ENCODE data around the gene EPHA3. TPM values are rescaled to one million over a fixed set of nuclear protein-coding genes. Genes with fewer than 3 reads are reported as not detected.

Gene EPHA3
- total RNA-seq, 4 donors from 2014 or later = 13.1 to 25.8 (median 21.2) TPM

DNA sequence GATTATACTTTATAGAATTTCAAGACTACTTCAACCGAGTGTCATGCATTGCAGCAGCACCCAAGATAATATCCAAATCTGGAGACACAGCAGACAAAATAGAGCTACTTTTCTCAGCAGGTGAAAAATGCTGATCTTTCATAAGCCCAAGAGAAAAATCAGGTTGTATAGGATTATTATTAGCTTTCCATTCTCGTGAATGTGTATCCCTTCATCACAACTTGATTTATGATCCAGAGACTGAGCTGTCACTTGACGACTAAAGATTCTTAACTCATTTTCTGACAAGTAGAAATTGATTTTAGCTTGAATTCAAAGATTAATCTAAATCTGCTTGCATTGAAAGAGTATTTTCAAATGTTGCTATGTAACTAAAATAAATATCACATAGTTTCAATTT lies 32.4 kb downstream of the EPHA3 start:
- Histone ChIP-seq H3K36me3 (no peaks in the 10 kb centered on the region), H3K9me3 (no peaks in the 10 kb centered on the region), H3K4me1 (peaks cover 0 to 10% (median 4%) of the 10 kb centered on the region in 4 donors), H3K27me3 (no peaks in the 10 kb centered on the region), H3K27ac (replicated peaks in 1 of 4) (no peak overlapping the region), H3K4me3 (no peak overlapping the region)
- intact Hi-C loops (cut with DNase I) = no loop called here
- no peak for DNase-seq (ENCODE audit: extremely low spot score)
- 49% methylated on average over 3 of the region's 3 CpGs for WGBS
- TF ChIP-seq POLR2A (IDR thresholded peaks at IDR 0.05; ENCODE audit: low read depth) = no peak
- TF ChIP-seq, protein P1, sequence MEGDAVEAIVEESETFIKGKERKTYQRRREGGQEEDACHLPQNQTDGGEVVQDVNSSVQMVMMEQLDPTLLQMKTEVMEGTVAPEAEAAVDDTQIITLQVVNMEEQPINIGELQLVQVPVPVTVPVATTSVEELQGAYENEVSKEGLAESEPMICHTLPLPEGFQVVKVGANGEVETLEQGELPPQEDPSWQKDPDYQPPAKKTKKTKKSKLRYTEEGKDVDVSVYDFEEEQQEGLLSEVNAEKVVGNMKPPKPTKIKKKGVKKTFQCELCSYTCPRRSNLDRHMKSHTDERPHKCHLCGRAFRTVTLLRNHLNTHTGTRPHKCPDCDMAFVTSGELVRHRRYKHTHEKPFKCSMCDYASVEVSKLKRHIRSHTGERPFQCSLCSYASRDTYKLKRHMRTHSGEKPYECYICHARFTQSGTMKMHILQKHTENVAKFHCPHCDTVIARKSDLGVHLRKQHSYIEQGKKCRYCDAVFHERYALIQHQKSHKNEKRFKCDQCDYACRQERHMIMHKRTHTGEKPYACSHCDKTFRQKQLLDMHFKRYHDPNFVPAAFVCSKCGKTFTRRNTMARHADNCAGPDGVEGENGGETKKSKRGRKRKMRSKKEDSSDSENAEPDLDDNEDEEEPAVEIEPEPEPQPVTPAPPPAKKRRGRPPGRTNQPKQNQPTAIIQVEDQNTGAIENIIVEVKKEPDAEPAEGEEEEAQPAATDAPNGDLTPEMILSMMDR (IDR thresholded peaks at IDR 0.05) = no peak
- TF ChIP-seq POLR2AphosphoS5 (IDR thresholded peaks at IDR 0.05) = no peak
- TF ChIP-seq EP300 (IDR thresholded peaks at IDR 0.05) = no peak

DNA sequence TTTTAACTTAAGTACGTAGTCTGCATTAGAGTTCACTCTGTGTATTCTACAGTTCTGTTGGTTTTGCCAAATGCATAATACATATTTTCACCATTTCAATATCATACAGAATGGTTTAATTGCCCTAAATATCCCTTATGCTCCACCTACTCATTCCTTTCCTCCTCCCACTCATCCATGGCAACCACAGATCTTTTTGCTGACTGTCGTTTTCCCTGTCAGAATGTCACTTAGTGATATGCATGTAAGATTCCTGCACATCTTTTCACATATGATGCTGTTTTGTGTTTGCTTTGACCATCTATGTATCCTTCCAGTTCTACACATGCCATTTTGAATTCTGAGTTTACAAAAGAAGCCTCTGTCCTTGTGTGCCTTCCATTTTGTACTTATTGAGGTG lies 36.7 kb downstream of the EPHA3 start:
- H3K27me3 ChIP-seq = no peaks in the 10 kb centered on the region
- H3K4me1 ChIP-seq = peaks cover 0 to 13% (median 9%) of the 10 kb centered on the region in 4 donors
- no peak for DNase-seq (ENCODE audit: extremely low spot score)
- H3K4me3 ChIP-seq = no peak overlapping the region
- TF ChIP-seq POLR2A (IDR thresholded peaks at IDR 0.05; ENCODE audit: low read depth) = no peak
- TF ChIP-seq POLR2AphosphoS5 (IDR thresholded peaks at IDR 0.05) = no peak
- no peak for TF ChIP-seq EP300 (IDR thresholded peaks at IDR 0.05)
- TF ChIP-seq, protein P1 (IDR thresholded peaks at IDR 0.05) = no peak
- no peak overlapping the region for H3K27ac ChIP-seq (replicated peaks in 1 of 4)
- no peaks in the 10 kb centered on the region for H3K36me3 ChIP-seq
- 68% methylated on average over 2 of the region's 2 CpGs for WGBS
- H3K9me3 ChIP-seq = no peaks in the 10 kb centered on the region
- intact Hi-C loops (cut with DNase I) = no loop called here

DNA sequence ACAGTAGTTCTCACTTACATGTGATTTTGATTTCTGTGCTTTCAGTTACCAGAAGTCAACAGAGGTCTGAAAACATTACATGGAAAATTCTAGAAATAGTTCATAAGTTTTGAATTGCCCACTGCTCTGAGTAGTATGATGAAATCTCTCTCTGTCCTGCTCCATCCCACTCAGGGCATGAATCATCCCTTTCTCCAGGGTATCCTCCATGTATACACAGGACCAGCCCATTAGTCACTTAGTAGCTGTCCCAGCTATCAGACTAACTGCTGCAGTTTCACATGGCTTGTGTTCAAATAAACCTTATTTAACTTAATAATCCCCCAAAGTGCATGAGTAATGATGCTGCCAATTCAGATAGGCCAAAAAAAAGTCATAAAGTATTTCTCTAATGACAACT lies 38.6 kb downstream of the EPHA3 start:
- no peaks in the 10 kb centered on the region for H3K9me3 ChIP-seq
- TF ChIP-seq POLR2AphosphoS5 (IDR thresholded peaks at IDR 0.05) (no peak), POLR2A (IDR thresholded peaks at IDR 0.05; ENCODE audit: low read depth) (no peak), EP300 (IDR thresholded peaks at IDR 0.05) (no peak)
- TF ChIP-seq, protein P1 (IDR thresholded peaks at IDR 0.05) = no peak
- no peaks in the 10 kb centered on the region for H3K27me3 ChIP-seq
- peaks cover 0 to 13% (median 9%) of the 10 kb centered on the region in 4 donors for H3K4me1 ChIP-seq
- no peak for DNase-seq (ENCODE audit: extremely low spot score)
- intact Hi-C loops (cut with DNase I) = no loop called here
- no peak overlapping the region for H3K27ac ChIP-seq (replicated peaks in 1 of 4)
- no peaks in the 10 kb centered on the region for H3K36me3 ChIP-seq
- H3K4me3 ChIP-seq = no peak overlapping the region

DNA sequence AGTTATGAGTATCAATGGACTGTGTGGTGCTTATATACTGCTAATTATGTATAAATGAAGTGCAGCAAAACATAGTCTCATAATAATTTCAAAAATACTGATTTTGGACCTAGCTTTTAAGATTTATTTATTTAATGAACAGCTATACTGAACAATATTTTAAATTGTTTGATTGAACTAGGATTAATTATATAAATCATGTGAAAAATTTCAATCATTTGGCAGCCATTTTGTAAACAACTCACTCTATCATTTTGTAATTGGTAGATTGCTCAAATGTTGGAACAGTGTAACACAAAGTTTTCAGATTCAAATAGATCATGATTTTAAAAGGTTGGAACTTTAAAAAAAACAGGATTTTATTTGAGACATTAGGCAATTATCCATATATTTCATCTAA lies 47.0 kb downstream of the EPHA3 start:
- DNase-seq (ENCODE audit: extremely low spot score) = no peak
- H3K27ac ChIP-seq (replicated peaks in 1 of 4) = no peak overlapping the region
- H3K27me3 ChIP-seq = no peaks in the 10 kb centered on the region
- no peaks in the 10 kb centered on the region for H3K36me3 ChIP-seq
- H3K4me1 ChIP-seq = peaks cover 0 to 21% (median 11%) of the 10 kb centered on the region in 4 donors
- H3K4me3 ChIP-seq = no peak overlapping the region
- intact Hi-C loops (cut with DNase I) = no loop called here
- TF ChIP-seq POLR2AphosphoS5 (IDR thresholded peaks at IDR 0.05) (no peak), POLR2A (IDR thresholded peaks at IDR 0.05; ENCODE audit: low read depth) (no peak), EP300 (IDR thresholded peaks at IDR 0.05) (no peak)
- TF ChIP-seq, protein P1 (IDR thresholded peaks at IDR 0.05) = no peak
- H3K9me3 ChIP-seq = no peaks in the 10 kb centered on the region

DNA sequence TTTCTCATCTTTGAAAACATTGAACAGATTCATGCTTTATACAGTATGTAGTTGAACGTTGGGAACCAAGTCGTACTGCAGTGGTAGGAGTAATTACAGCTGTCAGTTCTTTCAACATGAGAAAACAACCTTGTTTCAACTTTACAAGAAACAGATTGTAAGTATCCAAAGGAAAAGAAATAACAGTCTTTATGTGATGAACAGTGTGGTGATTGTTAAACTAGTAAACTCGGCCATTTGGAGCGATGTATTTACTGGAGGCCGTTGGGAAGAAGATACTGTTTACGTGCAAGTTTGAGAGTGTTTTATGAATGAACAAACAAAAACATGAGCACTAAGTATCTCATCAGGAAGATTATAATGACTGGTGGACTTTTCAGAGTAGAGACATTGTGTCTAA lies 48.4 kb downstream of the EPHA3 start:
- H3K4me3 ChIP-seq = peak overlapping the region in 1 of 4 donors; percentile 3
- peaks cover 0 to 21% (median 11%) of the 10 kb centered on the region in 4 donors for H3K4me1 ChIP-seq
- 47% methylated on average over 6 of the region's 6 CpGs for WGBS
- no peaks in the 10 kb centered on the region for H3K27me3 ChIP-seq
- no peaks in the 10 kb centered on the region for H3K9me3 ChIP-seq
- no peaks in the 10 kb centered on the region for H3K36me3 ChIP-seq
- H3K27ac ChIP-seq (replicated peaks in 1 of 4) = no peak overlapping the region
- no peak for TF ChIP-seq POLR2AphosphoS5 (IDR thresholded peaks at IDR 0.05)
- no peak for DNase-seq (ENCODE audit: extremely low spot score)
- intact Hi-C loops (cut with DNase I) = no loop called here
